GM19397 (cell line): Measurements from ENCODE around the gene ZFPM1.
"Not testable (repeated sequence)": the region's sequence is repeated elsewhere in the genome, so short reads cannot be mapped to it uniquely, and the experiment has no call there.

ENCODE experiments used
- ATAC-seq: cut with Tn5 transposase; IDR thresholded peaks from one replicate; pipeline ENCODE4 v1.9.1; 2021; ENCODE audit warnings: mild to moderate bottlenecking, moderate library complexity; ENCODE audit not compliant: unreplicated experiment

ZFPM1 gene

GRCh38 chr16:88453217-88453531 is at the start of gene ZFPM1:
ZFPM1 (plus strand) TSS chr16:88453280; CDS start chr16:88453639, 359 bp downstream.
- ATAC-seq, result no peak

DNA sequence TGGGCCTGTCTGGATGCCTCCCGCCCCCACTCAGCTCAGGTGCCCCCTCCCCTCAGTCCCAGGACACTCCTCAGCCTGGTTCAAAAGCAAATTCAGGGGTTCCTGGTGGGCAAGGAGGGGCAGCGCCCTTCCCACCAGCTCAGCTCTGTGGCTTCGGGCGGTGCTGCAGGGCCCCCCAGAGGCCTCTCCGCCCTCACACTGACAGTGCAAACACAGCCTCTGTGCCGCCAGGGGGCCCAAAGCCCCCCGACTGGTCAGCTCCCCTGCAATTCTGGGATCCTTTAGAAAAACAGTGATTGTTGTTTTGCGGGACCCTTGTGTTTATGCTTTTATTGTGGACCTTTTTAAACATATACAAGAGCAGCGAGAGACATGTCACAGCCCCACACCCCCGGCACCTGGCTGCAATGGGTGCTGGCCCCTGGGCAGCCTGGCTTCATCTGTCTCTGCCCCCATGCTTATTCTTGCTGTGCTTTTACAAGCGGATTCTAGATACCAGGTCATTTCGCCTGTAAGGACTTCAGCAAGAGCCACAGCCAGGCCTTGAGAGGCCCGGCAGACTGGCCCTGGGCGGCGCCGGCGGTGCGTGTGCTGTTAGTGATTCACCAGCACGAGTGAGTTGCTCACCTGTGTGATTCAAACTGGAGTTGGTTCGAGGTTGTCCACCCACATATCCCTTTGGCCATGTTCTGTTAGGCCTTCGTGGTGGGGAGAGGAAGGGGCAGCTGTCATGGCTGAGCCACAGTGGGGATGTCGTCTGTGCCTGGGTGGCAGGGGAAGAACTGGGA is 49.1 kb upstream of the ZFPM1 start:
- ATAC-seq, result no peak

DNA sequence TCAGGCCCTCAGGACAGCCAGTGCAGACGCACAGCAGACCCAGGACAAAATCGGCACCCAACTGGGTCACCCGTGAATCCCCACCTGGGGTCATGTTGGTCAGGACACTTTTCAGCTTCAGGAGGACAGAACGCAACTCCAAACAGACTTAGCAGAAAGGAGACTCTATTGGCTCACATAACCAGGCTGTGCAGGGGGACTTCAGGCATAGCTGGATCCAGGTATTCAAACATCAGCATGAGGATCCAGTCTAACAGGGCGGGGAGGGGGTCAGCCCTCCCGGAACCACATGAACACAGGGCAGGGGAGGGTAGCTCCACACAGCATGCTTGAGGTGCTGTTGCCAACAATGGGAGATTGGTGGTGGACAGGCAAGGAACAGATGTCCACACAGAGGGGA is 48.3 kb upstream of the ZFPM1 start:
- ATAC-seq, result no peak

GRCh38 chr16:88405216-88406060 is 47.6 kb upstream of the ZFPM1 start:
- ATAC-seq, result no peak

GRCh38 chr16:88406096-88407041 is 46.7 kb upstream of the ZFPM1 start:
- ATAC-seq, result no peak

DNA sequence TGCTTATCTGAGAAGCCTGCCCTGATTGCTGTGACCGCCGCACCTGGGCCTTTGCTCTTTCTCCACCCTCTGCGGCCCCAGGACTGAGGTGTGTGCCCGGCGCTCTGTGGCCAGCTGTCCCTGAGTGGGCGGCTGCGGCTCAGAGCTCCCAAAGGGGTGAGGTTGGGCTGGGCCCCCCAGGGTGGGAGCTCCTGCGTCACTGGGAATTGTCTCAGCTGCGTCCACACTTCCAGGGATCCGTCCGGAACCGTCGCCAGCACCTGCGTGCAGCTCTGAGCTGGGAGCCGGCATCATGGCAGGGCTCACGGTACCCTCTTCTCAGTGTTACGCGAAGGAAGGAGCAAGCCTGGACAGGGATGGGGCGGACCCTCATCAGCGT is 46.0 kb upstream of the ZFPM1 start:
- no peak for ATAC-seq

DNA sequence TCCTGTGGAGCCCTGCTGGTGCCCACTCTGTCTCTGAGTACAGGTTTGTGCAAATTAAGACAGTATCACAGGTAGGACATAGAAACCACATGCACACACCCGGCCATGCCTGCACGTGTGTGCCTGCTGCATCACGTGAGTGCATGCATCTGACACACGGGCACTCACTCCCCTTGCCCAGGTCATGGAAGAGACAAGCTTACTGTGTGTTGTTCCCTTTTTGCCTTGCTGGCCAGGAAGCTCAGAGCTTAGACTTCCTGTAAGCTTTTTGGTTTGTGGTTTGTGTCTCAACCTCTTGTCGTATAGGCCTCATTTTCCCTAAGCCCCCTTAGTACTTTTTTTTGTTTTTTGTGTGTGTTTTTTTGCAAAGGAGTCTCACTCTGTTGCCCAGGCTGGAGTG is 45.3 kb upstream of the ZFPM1 start:
- no peak for ATAC-seq

DNA sequence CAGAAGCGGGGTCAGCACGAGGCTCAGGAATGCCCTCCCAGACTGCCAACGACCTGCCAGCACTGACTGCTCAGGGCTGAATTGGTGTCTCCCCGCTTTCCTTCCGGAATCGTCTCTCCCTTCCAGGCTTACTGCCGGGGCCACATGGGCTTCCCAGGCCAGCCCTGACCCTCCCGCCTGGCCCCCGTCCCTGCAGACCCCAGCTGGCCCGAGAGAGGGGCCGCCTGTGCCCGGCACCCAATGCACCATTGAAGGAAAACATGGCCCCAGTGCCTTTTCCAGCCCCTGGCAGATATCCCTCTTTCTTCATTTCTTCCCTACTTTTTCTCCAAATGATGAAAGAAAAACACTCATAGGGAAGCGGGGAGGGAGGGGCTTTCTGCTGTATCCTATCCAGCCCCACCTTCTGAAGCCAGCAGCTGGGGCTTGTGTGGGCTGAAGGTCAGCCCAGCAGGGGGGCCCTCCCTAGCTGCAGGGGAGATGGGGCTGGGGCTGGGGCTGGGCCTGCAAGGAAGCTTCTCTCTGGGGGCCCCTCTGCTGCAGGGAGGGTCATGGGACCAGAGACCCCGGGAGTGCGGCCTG is 44.4 kb upstream of the ZFPM1 start:
- ATAC-seq, result no peak

DNA sequence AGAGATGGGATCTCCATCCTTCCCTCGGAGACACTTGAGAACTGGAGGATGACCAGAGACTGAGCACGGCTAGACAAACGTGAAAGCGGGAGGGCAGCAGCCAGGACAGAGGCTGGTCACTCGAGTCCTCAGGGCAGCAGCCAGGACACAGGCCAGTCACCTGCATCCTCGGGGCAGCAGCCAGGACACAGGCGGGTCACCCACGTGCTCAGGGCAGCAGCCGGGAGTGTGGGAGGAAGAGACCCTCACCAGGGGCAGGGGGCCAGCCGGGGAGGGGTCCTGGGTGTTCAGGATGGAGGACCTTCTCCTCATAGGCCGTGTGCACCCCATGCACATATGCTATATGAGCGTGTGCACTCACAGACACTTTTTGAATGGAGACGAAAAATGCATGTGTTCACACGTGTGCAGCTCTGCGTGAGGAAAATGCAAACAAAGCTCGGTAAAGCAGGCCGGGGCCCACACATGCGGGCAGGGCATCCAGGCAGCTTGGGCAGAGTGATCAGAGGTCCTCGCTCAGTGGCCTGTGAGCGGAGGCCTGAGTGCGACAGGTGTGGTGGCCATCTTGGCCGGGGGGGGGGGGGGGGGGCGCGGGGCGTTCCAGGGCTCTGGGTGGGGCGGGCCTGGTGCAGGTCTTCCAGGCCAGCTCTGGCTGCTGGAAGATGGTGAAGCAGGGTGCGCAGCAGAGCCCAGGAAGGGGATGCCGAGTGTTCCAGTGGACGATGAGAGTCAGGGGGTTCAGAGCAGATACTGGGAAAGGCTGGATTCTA is 43.6 kb upstream of the ZFPM1 start:
- ATAC-seq, result no peak

GRCh38 chr16:88410297-88410968 is 42.6 kb upstream of the ZFPM1 start:
- ATAC-seq, result not testable (repeated sequence)

GRCh38 chr16:88411951-88412576 is 41.0 kb upstream of the ZFPM1 start:
- ATAC-seq, result no peak

- ATAC-seq, result no peak
Measured at GRCh38 chr16:88412766-88413165, 40.3 kb upstream of the ZFPM1 start.

- no peak for ATAC-seq
Measured at GRCh38 chr16:88413231-88413630, 39.8 kb upstream of the ZFPM1 start.

GRCh38 chr16:88413631-88414030 is 39.4 kb upstream of the ZFPM1 start:
- no peak for ATAC-seq

DNA sequence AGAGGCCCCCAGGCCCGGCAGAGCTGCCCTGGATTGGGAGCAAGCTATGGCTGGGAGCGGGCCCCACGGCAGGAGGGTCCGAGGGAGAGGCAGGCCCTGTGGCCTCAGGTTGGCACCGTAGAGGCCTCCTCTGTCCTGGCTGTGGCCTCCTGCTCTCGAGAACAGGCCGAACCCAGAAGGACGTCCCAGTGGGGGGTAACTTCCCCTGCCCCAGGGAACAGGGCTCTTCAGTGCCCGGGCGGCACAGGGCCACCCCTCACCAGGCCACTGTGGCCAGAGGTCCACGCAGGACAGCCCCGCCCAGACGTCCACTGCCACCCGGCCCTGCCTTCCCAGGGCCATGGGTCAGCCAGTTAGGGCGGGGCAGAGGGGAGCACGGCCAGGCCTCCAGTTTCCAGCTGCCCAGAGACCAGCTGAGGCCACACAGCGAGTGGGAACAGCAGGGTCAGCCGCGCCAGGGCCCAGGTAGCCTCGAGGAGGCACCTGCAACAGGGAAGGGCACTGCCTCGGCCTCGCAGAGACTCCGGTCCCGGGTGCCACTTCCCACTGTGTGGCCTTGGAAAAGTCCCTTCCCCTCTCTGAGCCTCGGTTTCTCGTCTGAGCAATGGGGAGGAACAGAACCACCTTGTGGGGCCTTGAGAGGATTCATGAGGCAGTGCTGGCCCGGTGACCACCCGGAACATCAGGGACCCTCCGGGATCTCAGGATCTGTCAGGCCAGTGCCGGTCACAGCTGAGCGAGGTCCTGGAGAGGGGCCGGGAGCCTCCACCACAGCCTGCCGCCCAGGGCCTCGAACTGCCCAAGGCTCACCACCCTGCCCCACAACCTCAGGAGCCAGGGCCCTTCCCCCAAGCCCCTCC is 38.3 kb upstream of the ZFPM1 start:
- ATAC-seq, result no peak

DNA sequence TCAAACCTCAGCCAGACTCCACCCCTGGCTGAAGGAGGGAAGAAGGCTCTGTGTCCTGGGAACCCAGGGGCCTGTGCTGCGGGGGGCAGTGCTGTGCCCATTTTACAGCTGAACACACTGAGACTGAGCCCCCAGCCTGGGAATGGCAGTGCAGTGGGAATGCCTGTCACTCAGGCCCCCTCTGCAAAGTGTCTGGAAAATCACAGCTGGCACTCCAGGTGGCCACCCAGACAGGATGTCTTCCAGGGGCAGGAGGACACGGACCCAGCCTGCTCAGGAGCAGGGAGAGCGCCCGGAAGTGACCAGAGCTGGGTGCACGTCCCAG is 37.7 kb upstream of the ZFPM1 start:
- ATAC-seq, result no peak

GRCh38 chr16:88415713-88416323 is 37.3 kb upstream of the ZFPM1 start:
- no peak for ATAC-seq

DNA sequence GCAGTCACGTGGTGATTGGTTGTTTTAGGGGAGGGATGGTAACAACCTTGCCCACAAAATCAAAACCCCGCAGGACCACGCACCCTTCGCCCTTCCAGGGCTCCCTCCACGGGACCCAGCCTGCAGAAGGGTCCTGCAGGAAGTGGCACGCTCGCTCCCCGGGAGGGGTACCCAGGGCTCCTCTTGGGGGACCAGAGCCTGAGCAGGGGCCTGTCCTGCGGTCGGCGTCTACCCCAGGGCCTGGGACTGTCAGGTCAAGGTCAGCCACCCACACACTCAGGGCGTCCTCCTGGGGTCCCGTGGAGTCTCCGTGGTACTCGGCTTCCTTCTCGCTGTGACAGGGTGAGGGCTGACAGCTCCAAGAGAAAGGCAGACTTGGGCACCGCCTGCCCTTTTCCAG is 36.4 kb upstream of the ZFPM1 start:
- ATAC-seq, result no peak
